ENCODE data around the gene ENO4. TPM values are rescaled to one million over a fixed set of nuclear protein-coding genes. Genes with fewer than 3 reads are reported as not detected.

Gene ENO4
- total RNA-seq, 1 experiment from 2014 or later, result 0.22 TPM

- Histone ChIP-seq H3K36me3 (ENCODE audit: control insufficient read depth in 1 of 2, insufficient read depth in 2 of 2, low read length in 2 of 2) (no peaks in the 10 kb centered on the region), H3K4me3 (replicated peaks in 1 of 2; ENCODE audit: low read depth in 1 of 2, low read length in 2 of 2) (no peak overlapping the region), H3K9me2 (ENCODE audit: insufficient read depth) (no peaks in the 10 kb centered on the region), H3K9me3 (ENCODE audit: control insufficient read depth in 1 of 2, insufficient read depth in 1 of 2, low read depth in 1 of 2, low read length in 2 of 2) (peaks cover 0 to 3% of the 10 kb centered on the region in 2 experiments; a peak in 1 of 4 replicates), H4K20me1 (ENCODE audit: insufficient read depth) (no peaks in the 10 kb centered on the region), H3K27ac (ENCODE audit: low read depth, low read length) (no peak overlapping the region), H3K4me1 (ENCODE audit: control insufficient read depth in 1 of 2, insufficient read depth in 2 of 2, low read length in 2 of 2) (no peaks in the 10 kb centered on the region), H3K9ac (ENCODE audit: low read length) (no peak overlapping the region), H2AFZ (ENCODE audit: low read depth, low read length, poor library complexity, severe bottlenecking) (no peak overlapping the region), H3K79me2 (ENCODE audit: insufficient read depth, low read length) (no peaks in the 10 kb centered on the region), H3K27me3 (ENCODE audit: insufficient read depth, low read length) (no peaks in the 10 kb centered on the region), H3K4me2 (ENCODE audit: low read length) (no peak overlapping the region)
- no TSS peak for BruUV-seq (replicated peaks)
- intact Hi-C loops (cut with micrococcal nuclease), result no loop called here
- CTCF ChIA-PET, result no interaction called here
- no peak; the same call in 1 of the 2 replicates for ATAC-seq
- TF ChIP-seq RAD21 (IDR thresholded peaks at IDR 0.05; ENCODE audit: low read depth) (no peak), MAX (IDR thresholded peaks at IDR 0.05) (no peak), POLR2AphosphoS5 (IDR thresholded peaks at IDR 0.05; ENCODE audit: low read depth, low read length) (no peak), CEBPB (IDR thresholded peaks at IDR 0.05; ENCODE audit: low read depth) (no peak), ELF1 (IDR thresholded peaks at IDR 0.05; ENCODE audit: borderline replicate concordance, low read depth) (no peak)
- TF ChIP-seq, protein P1, sequence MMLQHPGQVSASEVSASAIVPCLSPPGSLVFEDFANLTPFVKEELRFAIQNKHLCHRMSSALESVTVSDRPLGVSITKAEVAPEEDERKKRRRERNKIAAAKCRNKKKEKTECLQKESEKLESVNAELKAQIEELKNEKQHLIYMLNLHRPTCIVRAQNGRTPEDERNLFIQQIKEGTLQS (IDR thresholded peaks at IDR 0.05), result no peak
- TF ChIP-seq, protein P2, sequence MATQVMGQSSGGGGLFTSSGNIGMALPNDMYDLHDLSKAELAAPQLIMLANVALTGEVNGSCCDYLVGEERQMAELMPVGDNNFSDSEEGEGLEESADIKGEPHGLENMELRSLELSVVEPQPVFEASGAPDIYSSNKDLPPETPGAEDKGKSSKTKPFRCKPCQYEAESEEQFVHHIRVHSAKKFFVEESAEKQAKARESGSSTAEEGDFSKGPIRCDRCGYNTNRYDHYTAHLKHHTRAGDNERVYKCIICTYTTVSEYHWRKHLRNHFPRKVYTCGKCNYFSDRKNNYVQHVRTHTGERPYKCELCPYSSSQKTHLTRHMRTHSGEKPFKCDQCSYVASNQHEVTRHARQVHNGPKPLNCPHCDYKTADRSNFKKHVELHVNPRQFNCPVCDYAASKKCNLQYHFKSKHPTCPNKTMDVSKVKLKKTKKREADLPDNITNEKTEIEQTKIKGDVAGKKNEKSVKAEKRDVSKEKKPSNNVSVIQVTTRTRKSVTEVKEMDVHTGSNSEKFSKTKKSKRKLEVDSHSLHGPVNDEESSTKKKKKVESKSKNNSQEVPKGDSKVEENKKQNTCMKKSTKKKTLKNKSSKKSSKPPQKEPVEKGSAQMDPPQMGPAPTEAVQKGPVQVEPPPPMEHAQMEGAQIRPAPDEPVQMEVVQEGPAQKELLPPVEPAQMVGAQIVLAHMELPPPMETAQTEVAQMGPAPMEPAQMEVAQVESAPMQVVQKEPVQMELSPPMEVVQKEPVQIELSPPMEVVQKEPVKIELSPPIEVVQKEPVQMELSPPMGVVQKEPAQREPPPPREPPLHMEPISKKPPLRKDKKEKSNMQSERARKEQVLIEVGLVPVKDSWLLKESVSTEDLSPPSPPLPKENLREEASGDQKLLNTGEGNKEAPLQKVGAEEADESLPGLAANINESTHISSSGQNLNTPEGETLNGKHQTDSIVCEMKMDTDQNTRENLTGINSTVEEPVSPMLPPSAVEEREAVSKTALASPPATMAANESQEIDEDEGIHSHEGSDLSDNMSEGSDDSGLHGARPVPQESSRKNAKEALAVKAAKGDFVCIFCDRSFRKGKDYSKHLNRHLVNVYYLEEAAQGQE (IDR thresholded peaks at IDR 0.05; ENCODE audit: low read depth), result no peak
- TF ChIP-seq, protein P3, sequence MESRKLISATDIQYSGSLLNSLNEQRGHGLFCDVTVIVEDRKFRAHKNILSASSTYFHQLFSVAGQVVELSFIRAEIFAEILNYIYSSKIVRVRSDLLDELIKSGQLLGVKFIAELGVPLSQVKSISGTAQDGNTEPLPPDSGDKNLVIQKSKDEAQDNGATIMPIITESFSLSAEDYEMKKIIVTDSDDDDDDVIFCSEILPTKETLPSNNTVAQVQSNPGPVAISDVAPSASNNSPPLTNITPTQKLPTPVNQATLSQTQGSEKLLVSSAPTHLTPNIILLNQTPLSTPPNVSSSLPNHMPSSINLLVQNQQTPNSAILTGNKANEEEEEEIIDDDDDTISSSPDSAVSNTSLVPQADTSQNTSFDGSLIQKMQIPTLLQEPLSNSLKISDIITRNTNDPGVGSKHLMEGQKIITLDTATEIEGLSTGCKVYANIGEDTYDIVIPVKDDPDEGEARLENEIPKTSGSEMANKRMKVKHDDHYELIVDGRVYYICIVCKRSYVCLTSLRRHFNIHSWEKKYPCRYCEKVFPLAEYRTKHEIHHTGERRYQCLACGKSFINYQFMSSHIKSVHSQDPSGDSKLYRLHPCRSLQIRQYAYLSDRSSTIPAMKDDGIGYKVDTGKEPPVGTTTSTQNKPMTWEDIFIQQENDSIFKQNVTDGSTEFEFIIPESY (IDR thresholded peaks at IDR 0.05; ENCODE audit: extremely low read depth, insufficient replicate concordance, low read length), result no peak
- DNase-seq (ENCODE audit: low read depth, low spot score), result no peak
- RAD21 ChIA-PET (ENCODE audit: low non-redundant PET in 1 of 2, low total read pairs in 2 of 2, uncharacterized antibody in 2 of 2, unreplicated experiment in 2 of 2), result no interaction called here
- POLR2A ChIA-PET, result no interaction called here
These were observed 29.2 kb upstream of the ENO4 start for GRCh38 chr10:116819999-116820677.

All from HCT116 (cell line).